H54 (cell line): ENCODE results near the gene GATB.

Source experiments
- DNase-seq: peaks from one replicate; pipeline ENCODE4 v3.0.0; 2011; ENCODE audit warnings: low spot score, mixed read lengths; ENCODE audit not compliant: insufficient read length
- FAIRE-seq: peaks from 3 replicates; lab custom pipeline; 2011; peaks lifted over from hg19 to GRCh38; lab: Jason Lieb, UNC
- POLR2A ChIP-seq: IDR thresholded peaks from 2 replicates; pipeline ENCODE4 v1.6.1; 2011; ENCODE audit warnings: low read depth, mild to moderate bottlenecking, low read length

GATB gene

DNA sequence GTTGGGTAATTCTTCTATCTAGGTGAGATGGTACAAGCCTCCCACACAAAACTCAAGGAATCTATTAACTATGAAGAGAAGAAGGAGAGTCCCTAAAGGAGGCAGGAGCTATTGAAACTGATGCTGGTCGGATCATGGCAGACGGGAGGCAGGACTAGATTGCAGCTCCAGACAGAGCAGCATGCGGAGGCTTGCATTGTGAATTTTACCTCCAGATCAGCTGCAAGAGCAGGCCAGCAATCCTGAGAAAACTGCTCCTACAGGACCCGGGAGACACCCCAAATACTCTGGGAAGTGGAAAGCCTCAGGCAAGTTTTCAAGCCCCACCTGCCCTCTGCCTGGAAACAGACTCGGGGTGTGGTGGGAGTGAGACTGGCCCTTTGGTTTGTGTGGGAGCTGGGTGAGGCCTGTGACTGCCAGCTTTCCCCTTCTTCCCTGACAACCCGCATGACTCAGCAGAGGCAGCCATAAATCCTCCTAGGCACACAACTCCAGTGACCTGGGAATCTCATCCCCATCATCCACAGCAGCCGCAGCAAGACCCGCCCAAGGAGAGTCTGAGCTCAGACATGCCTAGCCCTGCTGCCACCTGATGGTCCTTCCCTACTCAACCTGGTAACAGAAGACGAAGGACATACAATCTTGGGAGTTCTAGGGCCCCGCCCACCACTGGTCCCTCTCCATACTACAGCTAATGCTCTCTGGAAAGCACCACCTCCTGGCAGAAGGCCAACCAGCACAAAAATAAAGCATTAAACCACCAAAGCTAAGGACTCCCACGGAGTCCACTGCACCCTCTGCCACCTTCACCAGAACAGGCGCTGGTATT lies 30.9 kb downstream of the GATB start:
- peak; percentile 5 for DNase-seq
- TF ChIP-seq POLR2A, result no peak
- FAIRE-seq, result peak; percentile 78

DNA sequence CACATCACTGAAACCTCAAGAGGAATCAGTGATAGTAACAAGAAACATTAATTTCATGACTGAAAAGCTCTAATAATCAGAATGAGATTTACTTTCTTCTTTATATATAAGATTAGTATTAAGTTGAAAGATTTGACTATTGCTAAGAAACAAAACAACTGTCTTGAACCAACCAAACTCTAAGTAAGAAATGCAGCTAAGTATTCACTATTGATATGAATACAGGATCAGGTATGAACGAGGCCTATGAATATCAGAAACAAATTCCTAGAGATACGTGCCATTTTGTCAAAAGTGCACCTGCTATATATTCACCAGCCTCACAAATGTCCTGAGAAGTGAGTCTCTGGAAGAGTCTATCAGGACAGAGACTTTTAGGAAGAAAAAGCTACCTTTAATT lies 32.1 kb downstream of the GATB start:
- no peak for FAIRE-seq
- TF ChIP-seq POLR2A, result no peak
- no peak for DNase-seq

DNA sequence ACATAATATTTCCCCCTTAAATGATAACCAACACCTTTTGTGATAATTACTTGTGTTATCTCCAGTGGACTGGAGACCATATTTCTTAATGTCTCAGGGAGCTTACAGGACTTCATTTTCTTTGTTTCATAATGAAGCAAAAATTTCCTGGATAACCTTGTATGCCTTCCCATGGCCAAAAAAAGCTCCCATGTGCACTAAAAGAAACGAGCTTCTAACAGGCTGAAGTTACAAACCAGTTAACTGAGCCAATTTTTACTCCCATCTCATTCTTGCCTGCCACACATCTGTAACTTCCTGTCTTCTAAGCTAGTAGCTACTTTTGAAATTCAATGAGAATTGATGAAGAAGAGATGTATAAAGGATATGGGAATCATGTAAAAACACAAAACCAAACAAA lies 32.8 kb downstream of the GATB start:
- TF ChIP-seq POLR2A, result no peak
- no peak for FAIRE-seq

DNA sequence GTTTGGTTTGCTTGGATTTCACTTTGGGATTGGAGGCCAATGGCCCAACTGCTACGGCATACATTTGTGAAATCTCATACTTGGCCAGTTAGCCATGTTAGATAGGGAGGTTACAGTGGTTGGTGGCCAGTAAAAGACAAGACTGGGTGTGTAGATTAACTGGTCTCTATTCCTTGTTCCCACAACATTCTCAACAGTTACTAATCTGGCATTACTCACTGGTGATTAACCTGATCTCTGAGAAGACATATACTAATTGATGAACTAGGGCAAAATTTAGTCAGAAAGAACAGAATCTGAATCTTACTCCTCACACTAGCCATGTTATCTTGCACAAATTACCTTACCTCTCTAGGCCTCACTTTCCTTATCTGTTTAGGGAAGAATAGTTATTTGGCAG lies 33.4 kb downstream of the GATB start:
- FAIRE-seq, result no peak

More for the DNA sequence above, 32.8 kb downstream of the GATB start:
- no peak for DNase-seq

DNA sequence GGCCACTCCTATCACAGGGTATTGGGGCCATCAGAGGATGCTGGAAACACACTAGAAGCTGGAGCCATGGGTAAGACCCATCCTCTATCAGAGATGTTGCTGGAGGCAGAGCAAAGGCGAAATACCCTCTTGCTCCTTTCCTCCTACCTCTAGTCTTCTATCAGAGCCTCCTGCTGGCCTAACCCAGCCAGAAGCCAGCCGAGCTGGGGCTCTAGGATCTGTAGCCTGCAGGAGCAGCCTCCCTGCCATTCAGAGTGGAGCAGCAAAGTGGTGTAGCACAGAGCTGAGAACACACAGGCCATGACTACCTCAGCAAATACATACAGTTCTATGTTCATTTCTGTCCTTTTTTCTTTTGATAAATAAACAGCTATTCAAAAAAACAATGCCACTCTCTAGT lies 35.7 kb downstream of the GATB start:
- no peak for DNase-seq
- no peak for TF ChIP-seq POLR2A
- FAIRE-seq, result no peak

More for the DNA sequence above, 33.4 kb downstream of the GATB start:
- DNase-seq, result no peak
- TF ChIP-seq POLR2A, result no peak

DNA sequence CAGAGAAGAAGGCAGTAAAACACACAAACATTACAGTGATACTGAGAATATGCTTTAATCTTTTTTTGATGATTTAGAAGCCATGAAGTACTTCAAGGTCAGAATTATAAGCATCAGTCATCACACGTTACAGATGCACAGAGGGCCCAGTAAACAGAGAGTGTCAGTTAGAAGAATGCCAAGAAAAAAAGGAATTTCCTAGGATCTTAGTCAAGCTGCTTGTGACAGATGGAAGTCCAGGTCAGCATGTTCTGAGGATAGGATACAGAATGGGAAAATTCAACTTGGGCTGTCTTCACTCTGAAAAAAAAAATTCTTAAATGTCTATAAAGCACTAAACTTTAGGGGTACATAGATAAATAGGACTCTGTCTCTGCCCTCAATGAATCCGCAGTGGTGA lies 38.9 kb downstream of the GATB start:
- FAIRE-seq (no peak), DNase-seq (no peak)
- TF ChIP-seq POLR2A, result no peak

DNA sequence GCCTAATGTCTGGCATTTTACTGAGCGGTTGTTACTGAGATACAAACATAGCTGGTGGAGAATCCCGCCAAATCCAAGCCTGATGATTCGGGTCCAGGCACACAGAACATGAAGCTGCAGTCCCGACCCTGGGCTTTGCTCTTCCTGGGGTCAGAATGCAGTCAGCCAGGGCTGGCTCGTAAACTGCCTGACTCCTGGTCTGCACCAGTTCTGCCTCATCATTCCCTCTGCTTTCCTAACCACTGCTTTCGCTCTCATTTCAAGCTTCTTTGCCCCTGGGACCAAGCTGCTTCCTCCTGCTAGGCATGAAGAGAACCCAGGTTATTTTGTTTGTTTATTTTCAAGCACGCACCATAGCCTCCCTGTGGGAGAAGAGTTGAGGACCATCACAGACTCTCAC lies 39.3 kb downstream of the GATB start:
- no peak for DNase-seq
- no peak for FAIRE-seq
- no peak for TF ChIP-seq POLR2A

DNA sequence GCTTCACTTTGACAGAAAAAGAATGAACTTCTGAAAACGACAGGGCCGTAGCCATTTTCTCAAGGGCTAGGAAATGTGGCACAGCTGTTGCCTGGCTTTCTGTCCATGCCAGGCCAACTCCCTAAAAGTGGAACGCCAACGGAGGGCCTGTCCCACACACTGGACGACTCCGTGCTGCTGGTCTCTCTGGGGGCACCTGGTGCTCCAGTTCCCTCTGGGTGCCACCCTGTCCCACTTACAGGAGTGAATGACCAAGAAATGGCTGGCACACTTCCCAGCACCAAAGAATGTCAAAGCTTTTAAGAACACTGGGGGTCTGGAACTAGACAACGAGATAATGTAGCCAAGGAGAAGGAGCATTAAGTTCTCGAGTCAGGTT lies 40.9 kb downstream of the GATB start:
- TF ChIP-seq POLR2A, result no peak
- DNase-seq (no peak), FAIRE-seq (no peak)

DNA sequence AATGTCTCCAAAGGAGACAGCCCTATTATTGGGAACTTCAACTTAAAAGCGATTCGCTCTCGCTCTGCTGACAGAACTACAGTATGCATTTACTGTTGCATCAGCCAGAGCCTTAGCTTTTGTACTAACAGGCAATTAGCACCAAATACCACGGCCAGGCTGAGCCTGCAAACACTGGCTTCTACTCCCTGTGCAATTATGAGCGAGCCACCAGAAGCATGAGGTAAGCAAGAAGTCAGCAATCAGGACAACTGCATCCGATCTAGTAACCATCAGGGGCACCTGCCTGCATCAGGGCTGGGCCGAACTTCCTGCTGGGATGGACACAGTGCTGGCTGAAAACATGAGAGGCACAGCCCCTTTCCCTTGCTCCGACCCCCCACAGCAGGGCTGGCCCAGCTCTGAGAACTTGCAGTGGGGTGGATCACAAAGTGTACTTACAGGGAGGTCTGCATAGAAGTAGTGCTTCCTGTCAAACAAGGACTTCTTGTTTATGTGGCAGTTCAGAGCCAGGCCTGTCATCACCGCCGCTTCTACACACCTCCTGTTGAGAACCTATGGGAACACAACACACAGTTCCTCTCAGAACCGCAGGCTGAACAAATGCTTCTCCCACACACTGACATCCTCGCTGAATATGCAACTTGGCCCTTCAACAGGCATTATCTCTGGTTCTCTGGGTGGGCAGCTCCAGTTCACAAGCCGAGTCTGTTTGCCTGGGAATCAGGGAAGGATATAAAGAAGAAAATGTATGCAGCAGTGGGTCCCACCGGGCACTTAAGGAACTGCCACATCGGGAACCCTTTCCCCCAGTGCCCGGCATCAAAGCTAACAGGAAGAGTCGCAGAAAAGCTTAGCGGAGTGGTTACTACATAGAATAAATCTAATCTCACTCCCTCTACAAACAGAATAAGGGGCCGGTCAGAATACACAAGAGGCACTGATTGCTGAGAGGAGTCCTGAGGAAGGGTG lies 41.5 kb downstream of the GATB start:
- no peak for TF ChIP-seq POLR2A
- no peak for FAIRE-seq

DNA sequence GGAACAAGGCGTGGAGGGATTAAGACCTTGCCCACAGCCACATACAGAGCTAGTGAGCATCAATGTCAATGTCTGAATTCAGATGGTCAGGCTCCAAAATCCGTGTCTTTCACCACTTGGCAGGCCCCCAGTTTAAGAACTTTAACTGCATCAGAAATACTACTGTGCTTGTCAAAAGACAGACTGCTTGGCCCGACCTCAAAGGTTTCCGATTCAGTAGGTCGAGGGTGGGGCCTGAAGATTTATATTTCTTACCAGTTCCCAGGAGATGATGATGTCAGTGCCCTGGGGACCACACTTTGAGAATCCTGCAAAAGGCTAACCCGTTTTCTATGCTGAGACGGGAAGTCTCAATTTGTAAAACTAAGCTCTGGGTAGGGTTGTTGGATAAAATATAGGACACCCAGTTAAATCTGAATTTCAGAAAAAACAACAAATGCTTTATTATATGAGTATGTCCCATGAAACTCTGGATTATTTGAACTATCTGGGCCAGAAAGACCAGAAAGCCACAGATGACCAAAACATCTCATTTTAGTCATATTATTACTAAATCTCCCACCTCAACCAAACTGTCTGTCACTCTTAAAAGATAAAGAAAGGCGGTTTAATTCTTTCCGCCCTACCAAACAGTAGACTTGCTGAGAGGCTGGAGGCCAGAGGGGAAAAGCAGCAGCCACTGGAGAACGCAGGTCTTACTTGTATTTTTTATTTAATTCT lies 42.7 kb downstream of the GATB start:
- no peak for DNase-seq
- no peak for TF ChIP-seq POLR2A
- FAIRE-seq, result no peak

More for the DNA sequence above, 41.5 kb downstream of the GATB start:
- DNase-seq, result no peak

DNA sequence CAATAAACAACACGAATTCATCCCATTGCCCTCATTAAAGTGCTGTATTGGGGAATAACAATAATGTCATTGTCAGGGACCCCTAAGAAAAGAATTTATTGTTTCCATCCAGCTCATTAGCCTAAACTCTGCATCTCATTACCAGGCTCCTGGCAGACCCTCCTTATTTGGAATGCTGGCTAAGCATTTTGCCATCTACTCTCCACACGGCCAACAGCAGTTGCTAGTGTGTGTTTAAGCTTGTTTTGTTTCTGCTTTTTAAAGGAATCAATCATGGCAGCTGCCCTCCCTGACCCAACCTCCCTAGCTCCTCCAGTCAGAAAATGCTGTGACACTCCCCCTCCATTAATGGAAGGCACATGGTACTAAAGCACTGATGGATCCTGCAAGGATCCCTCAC lies 43.5 kb downstream of the GATB start:
- no peak for FAIRE-seq
- TF ChIP-seq POLR2A, result no peak
- no peak for DNase-seq

DNA sequence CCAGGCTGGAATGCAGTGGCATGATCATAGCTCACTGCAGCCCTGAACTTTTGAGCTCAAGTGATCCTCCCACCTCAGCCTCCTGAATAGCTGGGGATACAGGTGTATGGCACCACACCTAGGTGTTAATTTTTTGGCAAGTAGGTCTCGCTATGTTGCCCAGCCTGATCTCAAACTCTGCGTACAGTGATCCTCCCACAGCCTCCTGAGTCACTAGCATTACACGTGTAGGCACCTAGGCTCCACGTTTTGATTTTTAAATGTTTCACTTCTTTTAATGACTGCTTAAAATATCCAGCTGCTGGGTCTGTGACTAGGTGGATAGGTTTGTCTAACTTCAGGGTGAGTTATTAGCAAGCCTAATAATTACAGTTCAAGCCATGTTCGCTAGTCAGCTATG lies 44.5 kb downstream of the GATB start:
- FAIRE-seq, result no peak

DNA sequence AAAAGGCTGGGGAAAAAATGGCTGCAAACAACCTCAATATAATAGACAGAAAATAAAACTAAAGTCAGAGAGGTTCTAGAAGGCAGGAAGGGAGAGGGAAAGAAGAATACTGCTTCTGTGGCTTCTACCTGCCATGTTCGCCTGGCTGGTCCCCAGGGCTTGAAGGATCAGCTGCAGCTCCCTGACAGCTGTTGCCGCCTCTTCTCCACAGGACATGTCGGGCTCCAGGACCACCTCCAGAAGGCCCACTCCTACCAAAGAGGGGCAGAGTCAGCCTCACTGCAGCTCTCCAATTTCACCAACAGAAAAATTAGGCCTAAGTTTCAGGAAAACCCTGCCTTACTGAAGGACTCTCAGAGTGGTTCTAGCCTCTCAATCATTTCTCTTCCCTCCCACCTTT lies 44.9 kb downstream of the GATB start:
- no peak for TF ChIP-seq POLR2A
- FAIRE-seq, result no peak

More for the DNA sequence above, 44.5 kb downstream of the GATB start:
- DNase-seq, result no peak
- TF ChIP-seq POLR2A, result no peak

DNA sequence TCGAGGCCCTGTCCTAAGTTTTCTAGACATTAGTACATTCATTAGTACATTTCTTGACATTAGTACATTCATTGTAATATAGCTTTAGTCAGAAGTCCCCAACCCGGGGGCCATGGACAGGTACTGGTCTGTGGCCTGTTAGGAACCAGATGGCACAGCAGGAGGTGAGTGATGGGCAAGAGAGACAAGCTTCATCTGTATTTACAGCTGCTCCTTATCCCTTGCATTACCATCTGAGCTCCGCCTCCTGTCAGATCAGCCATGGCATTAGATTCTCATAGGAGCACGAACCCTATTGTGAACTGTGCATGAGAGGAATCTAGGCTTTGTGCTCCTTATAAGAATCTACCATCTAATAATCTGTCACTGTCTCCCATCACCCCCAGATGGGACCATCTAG lies 48.0 kb downstream of the GATB start:
- DNase-seq (no peak), FAIRE-seq (no peak)
- TF ChIP-seq POLR2A, result no peak

More for the DNA sequence above, 44.9 kb downstream of the GATB start:
- DNase-seq, result no peak
